GM23248 (cell line): ENCODE results near the gene EFCC1.

Experiments
- EZH2 ChIP-seq: fragments of 200-600 bp; sonication (generic); IDR thresholded peaks from 2 replicates; pipeline ENCODE4 v1.6.1; 2018; ENCODE audit warnings: antibody characterized with exemption, mild to moderate bottlenecking; ENCODE audit not compliant: insufficient read depth, poor library complexity, severe bottlenecking
- EZH2phosphoT487 ChIP-seq: fragments of 200-600 bp; sonication (generic); IDR thresholded peaks from 2 replicates; pipeline ENCODE4 v1.6.1; 2018; ENCODE audit warnings: antibody characterized with exemption, moderate library complexity, mild to moderate bottlenecking, low read depth; ENCODE audit not compliant: insufficient read depth

DNA sequence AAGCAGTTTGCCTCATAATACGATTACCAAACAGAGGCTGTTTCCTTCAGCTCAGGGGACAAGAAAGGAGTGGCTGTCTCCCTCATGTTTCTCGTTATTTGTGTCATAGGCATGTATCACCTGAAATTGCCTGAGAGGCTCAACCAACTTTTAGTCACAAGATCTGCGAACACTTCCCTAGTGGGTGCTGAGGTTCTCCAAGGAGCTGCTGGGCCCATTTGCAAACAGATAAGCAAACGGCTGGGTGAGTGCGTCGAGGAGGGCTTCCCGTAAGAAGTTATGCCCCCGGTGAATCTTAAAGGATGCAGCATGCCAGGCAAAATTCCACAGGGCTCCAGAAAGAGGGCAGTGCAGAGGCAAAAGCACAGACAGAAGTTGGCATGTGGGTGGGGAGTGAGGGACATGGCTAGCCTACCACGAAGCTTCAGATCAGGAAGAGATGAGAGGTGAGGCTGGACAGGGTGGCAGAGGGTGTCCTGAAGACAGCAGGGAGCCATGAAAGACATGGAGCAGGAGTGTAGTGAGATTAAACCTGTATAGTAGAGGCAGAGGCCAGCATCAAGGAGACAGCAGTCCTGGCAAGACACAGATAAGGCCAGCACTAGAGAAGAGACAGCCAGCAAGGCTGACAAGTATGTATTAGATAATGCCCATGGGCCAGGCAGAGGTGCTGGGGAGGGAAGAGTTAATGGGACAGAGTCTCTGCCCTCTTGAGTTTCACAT, 55.5 kb downstream of the EFCC1 start:
- no peak for TF ChIP-seq EZH2phosphoT487
- no peak for TF ChIP-seq EZH2
